G401 (cell line): ENCODE data around the gene DNAH11. TPM values are rescaled to one million over a fixed set of nuclear protein-coding genes. Genes with fewer than 3 reads are reported as not detected.
A peak's percentile ranks its signal among the peaks of the same experiment; 100 is the strongest.
"Not testable (repeated sequence)": the region's sequence is repeated elsewhere in the genome, so short reads cannot be mapped to it uniquely, and the experiment has no call there.

Experiments used
- DNase-seq: peaks from one replicate; pipeline ENCODE4 v3.0.0-alpha.2; 2015; ENCODE audit warnings: low spot score
- in situ Hi-C: cut with HindIII; loops from 2 replicates; pipeline ENCODE4 v1.10.0; 2016; ENCODE audit warnings: low sequenced_read_pairs, mixed read lengths
- total RNA-seq: library from RNA; depleted of rRNA; stranded (reverse); fragments of >200 nt; shearing (Covaris generic); gene quantifications from 2 replicates; pipeline ENCODE4 v1.2.3, GENCODE V29; 2014

Gene DNAH11
- total RNA-seq, 1 experiment from 2014 or later, result 3.4 TPM

DNA sequence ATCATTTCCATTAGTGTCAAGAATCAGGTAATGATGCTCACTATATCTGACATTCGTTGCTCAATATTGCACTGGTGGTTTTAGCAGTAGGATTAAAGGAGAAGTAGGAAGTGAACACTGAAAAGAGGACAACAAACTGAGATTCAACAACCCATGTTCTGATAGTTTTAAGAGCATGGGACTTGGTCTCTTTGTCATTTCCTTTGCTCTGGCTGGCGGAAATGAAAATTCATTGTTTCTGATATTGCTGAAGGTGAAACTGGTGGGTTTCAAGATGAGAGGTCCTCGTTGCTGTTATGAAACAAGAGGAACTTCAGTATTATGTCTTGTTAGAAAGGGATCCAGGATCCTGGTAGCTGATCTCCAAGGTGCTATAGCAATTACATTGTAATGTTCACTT, 129.0 kb downstream of the DNAH11 start:
- no peak for DNase-seq
- in situ Hi-C loops, result no loop called here

- in situ Hi-C loops, result no loop called here
- no peak for DNase-seq
These were observed 132.4 kb downstream of the DNAH11 start for GRCh38 chr7:21675255-21675654.

GRCh38 chr7:21690705-21691104, 147.9 kb downstream of the DNAH11 start:
- DNase-seq, result peak; percentile 24
- in situ Hi-C loops, result no loop called here

- DNase-seq, in situ Hi-C loops: not testable (repeated sequence)
These were observed 148.3 kb downstream of the DNAH11 start for GRCh38 chr7:21691146-21691545.

DNA sequence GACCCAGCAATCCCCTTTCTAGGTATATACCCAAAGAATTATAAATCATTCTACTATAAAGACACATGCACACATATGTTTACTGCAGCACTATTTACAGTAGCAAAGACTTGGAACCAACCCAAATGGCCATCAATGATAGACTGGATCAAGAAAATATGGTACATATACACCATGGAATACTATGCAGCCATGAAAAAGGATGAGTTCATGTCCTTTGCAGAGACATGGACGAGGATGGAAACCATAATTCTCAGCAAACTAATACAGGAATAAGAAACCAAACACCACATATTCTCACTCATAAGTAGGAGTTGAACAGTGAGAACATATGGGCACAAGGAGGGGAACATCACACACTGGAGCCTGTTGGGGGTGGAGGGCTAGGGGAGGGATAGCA, 157.7 kb downstream of the DNAH11 start:
- in situ Hi-C loops, DNase-seq: not testable (repeated sequence)

DNA sequence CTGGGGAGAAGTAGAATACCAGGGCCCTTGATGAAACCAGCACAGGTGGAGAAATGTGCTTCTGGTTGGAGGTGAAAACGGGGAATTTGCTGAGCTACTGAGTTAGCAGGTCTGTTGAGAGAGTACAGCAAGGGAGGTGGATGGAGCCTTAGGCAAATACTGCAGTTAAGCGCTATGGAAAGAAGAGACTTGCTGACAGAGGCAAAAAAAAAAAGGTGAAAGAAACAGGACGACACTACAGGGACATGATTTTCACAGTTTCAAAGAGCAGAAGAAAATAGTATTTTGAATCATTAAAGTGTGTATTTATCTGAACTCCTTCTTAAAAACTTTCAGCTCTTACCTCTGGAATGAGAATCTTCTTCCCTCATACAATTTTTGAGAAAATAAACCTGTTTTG, 159.5 kb downstream of the DNAH11 start:
- no peak for DNase-seq
- in situ Hi-C loops, result no loop called here

DNA sequence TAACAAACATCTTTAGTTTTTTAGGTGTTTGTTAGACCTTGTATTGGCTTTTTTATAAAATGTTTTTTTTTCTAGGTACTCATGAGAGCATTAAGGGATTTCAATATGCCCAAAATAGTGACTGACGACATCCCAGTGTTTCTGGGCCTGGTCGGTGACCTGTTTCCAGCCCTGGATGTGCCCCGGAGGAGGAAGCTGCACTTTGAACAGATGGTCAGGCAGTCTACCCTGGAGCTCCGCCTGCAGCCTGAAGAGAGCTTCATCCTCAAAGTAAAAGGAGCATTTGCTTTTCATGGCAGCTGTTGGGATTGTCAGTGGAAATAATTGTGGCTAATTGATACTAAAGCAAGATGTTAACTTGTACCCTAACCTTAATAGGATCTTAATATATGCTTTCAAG, 161.5 kb downstream of the DNAH11 start:
- in situ Hi-C loops, result no loop called here
- DNase-seq, result peak; percentile 82

GRCh38 chr7:21706131-21706530, 163.3 kb downstream of the DNAH11 start:
- in situ Hi-C loops, result no loop called here
- no peak for DNase-seq

- in situ Hi-C loops, result no loop called here
- DNase-seq, result no peak
These were observed 164.7 kb downstream of the DNAH11 start for GRCh38 chr7:21707566-21707965.

GRCh38 chr7:21708096-21708495, 165.3 kb downstream of the DNAH11 start:
- no peak for DNase-seq
- in situ Hi-C loops, result no loop called here

- DNase-seq, result no peak
- in situ Hi-C loops, result no loop called here
These were observed 174.5 kb downstream of the DNAH11 start for GRCh38 chr7:21717323-21717722.

- DNase-seq, result no peak
- in situ Hi-C loops, result no loop called here
These were observed 175.6 kb downstream of the DNAH11 start for GRCh38 chr7:21718391-21718790.

GRCh38 chr7:21719846-21720245, 177.0 kb downstream of the DNAH11 start:
- DNase-seq, result no peak
- in situ Hi-C loops, result no loop called here

DNA sequence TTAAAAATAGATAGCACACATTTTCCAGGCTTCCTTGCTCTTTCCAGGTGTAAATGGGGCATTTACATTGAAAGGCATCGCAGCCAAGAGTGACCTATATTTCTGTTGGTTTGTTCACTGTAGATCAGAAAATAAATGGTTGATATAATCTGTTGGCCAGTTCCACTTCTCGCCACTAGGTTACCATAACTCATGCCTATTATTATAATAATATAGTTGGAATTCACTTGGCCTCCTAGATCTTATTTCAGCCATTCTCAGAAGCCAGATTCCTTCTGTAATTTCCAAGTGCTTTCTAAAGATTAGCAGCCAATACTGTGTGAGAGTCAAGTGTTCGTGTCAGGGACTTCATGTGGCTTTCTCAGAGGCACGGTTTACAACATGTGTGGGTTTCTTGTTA, 179.5 kb downstream of the DNAH11 start:
- in situ Hi-C loops, result no loop called here
- no peak for DNase-seq

DNA sequence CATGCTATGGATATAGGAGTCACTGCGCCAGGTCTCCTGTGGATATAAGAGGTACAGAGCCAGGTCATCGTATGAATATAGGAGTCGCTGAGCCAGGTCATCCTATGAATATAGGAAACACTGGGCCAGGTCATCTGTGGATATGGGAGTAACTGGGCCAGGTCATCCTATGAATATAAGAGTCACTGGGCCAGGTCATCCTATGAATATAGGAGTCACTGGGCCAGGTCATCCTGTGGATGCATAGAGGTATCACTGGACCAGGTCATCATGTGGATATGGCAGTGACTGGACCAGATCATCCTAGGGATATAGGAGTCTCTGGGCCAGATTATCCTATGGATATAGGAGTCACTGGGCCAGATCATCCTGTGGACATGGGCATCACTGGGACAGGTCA, 181.7 kb downstream of the DNAH11 start:
- no peak for DNase-seq
- in situ Hi-C loops, result no loop called here

DNA sequence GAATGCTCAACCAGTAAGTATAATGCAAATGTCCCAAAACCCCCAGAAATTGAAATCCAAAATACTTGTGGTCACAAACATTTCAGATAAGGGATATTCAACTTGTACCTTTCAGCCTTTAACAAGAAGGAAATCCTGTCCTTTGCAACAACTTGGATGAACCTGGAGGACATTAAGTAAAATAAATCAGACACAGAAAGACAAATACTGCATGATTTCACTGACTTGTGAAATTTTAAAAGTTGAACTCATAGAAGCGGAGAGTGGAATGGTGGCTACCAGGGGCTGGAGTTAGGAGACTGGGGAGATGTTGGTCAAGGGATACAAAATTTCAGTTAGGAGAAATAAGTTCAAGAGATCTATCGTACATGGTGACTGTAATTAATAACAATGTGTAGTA, 187.6 kb downstream of the DNAH11 start:
- DNase-seq, result no peak
- in situ Hi-C loops, result no loop called here

DNA sequence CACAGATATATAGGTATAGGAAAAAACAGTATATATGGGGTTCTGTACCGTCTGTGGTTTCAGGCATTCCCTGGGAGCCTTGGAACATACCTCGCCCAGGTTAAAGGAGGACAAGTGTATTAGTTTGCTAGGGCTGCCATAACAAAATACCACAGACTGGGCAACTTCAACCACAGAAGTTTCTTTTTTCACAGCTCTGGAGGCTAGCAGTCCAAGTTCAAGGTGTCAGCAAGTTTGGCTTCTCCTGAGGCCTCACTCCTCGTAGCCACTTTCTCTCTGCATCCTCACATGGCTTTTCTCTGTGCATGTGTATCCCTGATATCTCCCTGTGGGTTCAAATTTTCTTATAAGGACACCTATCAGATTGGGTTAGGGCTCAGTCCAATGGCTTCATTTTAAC, 189.1 kb downstream of the DNAH11 start:
- no peak for DNase-seq
- in situ Hi-C loops, result no loop called here

- in situ Hi-C loops, DNase-seq: not testable (repeated sequence)
These were observed 190.1 kb downstream of the DNAH11 start for GRCh38 chr7:21732956-21733355.

DNA sequence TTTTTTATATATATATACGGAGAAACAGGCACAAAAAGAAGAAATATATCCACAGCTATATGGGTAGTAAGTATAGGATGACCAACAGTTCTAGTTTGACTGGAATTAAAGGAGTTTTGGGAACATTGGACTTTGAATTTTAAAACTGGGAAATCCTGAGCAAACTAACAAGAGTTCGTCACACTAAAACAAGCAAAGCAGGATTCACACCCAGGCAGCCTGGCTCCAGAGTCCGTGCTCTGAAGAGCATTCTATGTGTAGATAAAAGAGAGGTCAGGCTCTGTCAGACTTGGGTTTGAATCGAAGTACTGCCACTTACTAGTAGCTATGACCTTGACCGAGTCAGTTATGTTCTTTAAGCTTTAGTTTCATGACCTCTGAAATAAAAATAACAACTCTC, 191.0 kb downstream of the DNAH11 start:
- in situ Hi-C loops, result no loop called here
- no peak for DNase-seq

DNA sequence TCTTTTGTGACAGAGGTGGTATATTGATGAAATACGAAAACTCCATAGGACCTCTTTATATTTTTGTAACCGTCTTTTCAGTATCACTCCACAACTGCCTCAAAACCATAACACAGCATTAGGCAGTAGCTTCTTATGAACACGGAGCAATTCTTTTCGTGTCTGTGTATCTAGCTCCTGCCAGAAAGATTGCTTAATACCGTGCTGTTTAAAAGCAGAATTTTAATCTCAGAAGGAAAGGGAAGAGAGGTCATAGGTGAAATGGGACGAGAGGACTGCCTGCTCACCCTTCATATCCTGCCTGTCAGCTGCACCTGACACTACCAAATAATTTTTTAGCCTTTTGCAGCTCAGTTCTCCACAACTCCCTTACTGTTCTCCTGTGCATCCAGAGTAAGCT, 200.7 kb downstream of the DNAH11 start:
- DNase-seq, result no peak
- in situ Hi-C loops, result no loop called here

DNA sequence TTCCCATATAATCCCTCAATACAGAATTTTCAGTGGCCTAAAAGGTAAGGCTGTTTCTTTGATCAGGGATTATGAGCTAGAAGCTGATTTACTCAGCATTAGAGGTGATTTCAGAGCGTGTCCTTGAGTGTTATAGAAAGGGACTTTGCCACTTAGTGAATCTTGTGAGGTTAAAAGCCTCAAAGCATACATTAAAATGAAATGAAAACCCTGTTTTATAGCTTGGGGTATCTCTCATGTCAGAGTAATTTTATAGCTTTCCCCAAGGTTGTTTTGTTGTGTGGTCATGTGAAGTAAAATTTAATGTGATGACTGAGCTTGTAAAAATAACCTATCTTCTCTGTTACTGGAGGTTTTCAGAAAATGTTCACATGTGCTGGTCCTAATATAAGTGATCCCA, 204.1 kb downstream of the DNAH11 start:
- no peak for DNase-seq
- in situ Hi-C loops, result no loop called here

DNA sequence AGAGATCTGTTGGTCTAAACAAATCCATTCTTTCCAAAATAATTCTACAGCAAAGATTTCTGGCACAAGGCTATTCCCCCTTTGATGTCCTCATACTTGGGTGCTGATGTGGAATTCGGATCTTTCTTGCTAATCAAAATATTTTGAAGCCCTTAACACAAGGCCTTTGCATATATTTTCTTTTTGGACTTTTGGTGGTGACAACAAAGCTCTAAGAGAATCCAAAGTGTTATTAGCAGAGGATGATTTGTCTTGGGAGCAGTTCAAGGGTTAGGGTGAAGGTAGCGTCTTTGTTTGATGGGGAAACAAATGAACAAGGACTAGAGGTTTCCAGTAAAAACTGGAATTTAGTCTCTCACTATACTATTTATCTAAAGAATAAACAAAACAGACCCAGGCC, 205.0 kb downstream of the DNAH11 start:
- no peak for DNase-seq
- in situ Hi-C loops, result no loop called here
